AG10803 (cell line): ENCODE measurements around the gene ZNF511.
"Not testable (repeated sequence)": the region's sequence is repeated elsewhere in the genome, so short reads cannot be mapped to it uniquely, and the experiment has no call there.

Source experiments
- DNase-seq: peaks from one replicate; pipeline ENCODE4 v3.0.0; 2010; ENCODE audit warnings: low read depth
- H3K4me3 ChIP-seq: 2 replicates; pipeline ENCODE4 v1.5.1; 2011; ENCODE audit warnings: mild to moderate bottlenecking, low read length, control low read depth
- CTCF ChIP-seq: conservative IDR thresholded peaks from 2 replicates; pipeline ENCODE4 v1.5.1; 2011; ENCODE audit warnings: mild to moderate bottlenecking, low read length, control low read depth, inconsistent platforms

Gene ZNF511

DNA sequence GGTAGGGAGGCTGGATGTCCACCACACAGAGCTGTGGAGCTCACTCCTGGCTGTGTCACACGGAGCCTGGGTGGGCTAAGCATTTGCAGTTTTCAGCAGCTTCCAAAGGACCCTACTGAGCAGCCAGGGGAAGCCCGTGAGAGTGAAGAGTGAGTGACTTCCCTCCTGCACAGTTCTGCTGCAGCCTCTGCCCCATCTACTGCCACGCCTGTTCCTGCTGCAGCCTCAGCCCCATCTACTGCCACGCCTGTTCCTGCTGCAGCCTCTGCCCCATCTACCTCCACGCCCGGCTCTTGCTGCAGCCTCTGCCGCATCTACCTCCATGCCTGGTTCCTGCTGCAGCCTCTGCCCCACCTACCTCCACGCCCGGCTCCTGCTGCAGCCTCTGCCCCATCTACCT is 44.3 kb upstream of the ZNF511 start:
- no peak overlapping the region for H3K4me3 ChIP-seq
- DNase-seq = no peak

GRCh38 chr10:133265052-133265451 is 43.7 kb upstream of the ZNF511 start:
- H3K4me3 ChIP-seq, DNase-seq: not testable (repeated sequence)

More for the DNA sequence above, 44.3 kb upstream of the ZNF511 start:
- TF ChIP-seq CTCF = no peak

DNA sequence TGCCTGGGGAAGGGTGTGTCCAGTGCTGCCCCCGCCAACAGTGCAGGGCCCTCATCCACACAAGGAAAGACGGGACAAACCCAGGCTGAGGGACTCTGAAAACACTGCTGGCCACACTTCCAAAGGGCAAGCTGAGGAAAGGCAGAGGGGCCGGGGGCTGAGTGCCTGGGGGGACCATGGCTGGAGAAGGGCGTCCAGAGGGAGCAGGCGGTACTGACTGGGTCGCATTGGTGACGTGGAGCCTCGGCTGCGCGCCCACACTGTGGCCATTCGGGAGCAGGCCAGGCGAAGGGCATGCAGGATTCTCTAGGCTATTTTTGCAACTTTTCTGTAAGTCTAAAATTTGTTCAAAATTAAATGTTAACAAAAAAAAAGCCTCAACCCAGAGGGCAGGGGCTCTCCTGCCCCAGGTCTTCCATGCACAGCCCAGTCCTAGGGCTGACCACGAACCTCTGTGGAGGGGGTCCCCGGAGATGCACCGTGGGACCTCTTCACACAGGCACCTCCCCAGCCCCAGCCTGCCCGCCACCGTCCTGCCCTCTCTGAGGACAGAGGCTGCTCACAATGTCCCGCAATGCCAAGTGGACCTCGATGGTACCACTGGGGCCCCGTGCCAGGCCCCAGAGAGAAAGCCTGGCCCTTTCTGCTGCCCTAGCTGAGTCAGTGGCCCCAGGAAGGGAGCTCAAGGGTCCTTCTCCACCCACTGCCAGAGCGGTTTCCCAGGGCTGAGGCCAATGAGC is 42.5 kb upstream of the ZNF511 start:
- no peak overlapping the region for H3K4me3 ChIP-seq
- no peak for TF ChIP-seq CTCF
- DNase-seq = no peak

DNA sequence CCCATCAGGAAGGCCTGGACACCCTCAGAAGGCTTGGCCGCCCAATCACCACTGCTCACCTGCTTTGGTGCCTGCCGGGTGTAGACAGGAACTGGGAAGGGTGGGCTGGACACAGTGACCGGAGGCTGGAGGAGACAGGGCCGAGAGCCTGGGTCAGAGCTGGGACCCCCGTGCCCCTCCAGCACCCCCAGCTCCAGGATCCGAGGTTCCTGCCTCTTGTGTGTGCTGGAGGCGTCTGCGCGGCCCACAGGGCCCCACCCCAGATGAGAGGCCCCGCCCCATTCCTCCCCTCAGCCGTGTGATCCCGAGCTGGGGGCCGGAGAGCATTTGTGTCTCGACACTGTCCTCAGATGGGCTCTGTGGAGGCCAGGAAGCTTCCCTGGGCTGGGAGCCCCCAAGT is 41.4 kb upstream of the ZNF511 start:
- TF ChIP-seq CTCF = no peak
- DNase-seq = no peak
- no peak overlapping the region for H3K4me3 ChIP-seq

- TF ChIP-seq CTCF = no peak
- DNase-seq = no peak
- H3K4me3 ChIP-seq = no peak overlapping the region
These were observed 40.9 kb upstream of the ZNF511 start for GRCh38 chr10:133267829-133268228.

DNA sequence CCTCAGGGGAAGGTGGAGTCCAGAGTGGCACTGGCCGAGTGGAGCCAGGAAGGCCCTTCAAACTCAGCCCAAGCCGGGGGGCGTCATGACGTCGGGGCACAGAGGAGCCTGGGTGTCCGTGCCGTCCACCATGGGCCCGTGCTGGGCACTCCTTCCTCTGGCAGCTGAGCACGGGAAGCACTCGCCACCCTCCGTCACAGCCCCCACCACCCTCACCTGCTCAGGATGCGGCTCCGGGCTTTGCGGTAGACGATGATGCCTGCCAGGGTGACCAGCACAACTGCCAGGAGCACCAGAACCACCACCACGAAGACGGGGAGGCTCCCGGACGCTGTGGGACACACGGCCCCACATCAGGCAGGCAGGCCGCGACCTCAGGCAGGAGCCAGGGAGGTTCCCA is 40.2 kb upstream of the ZNF511 start:
- H3K4me3 ChIP-seq = no peak overlapping the region
- no peak for TF ChIP-seq CTCF
- DNase-seq = no peak

GRCh38 chr10:133269367-133269766 is 39.3 kb upstream of the ZNF511 start:
- H3K4me3 ChIP-seq = no peak overlapping the region
- no peak for DNase-seq
- TF ChIP-seq CTCF = no peak
